H1 (cell line): Measurements from ENCODE around the gene PALD1. TPM values are rescaled to one million over a fixed set of nuclear protein-coding genes. Genes with fewer than 3 reads are reported as not detected.

ENCODE experiments used
- CTCF ChIA-PET: fragments of 300-600 bp; sonication (Branson Sonifier 250); formaldehyde crosslinking; loops from one replicate; lab custom pipeline; 2021; ENCODE audit not compliant: partially characterized antibody; lab: Charles Lee
- POLR2A ChIA-PET: fragments of 300-600 bp; sonication (Branson Sonifier 250); formaldehyde crosslinking; loops from one replicate; lab custom pipeline; 2021; ENCODE audit warnings: inconsistent platforms; ENCODE audit not compliant: partially characterized antibody; lab: Charles Lee
- DNase-seq, 2 experiments: peaks; one replicate each; pipeline versions ENCODE4 v3.0.0 to v3.0.0-alpha.2; 2010 to 2022; ENCODE audit warnings: low spot score in 2 of 2, low read depth in 1 of 2, mixed read lengths in 1 of 2
- FAIRE-seq: peaks from 2 replicates; lab custom pipeline; 2011; peaks lifted over from hg19 to GRCh38; lab: Jason Lieb, UNC
- H2AFZ ChIP-seq: 2 replicates; pipeline ENCODE4 v1.8.1; 2012; ENCODE audit warnings: low read length, inconsistent platforms
- H2AK5ac ChIP-seq: 2 replicates; pipeline ENCODE4 v1.6.1; 2013; ENCODE audit warnings: low read depth, low read length
- H2BK120ac ChIP-seq: replicated peaks from 2 replicates; pipeline ENCODE3; 2013; ENCODE audit warnings: low read depth, low read length, inconsistent platforms
- H2BK12ac ChIP-seq: 2 replicates; pipeline ENCODE4 v1.6.1; 2013; ENCODE audit warnings: low read depth, low read length
- H2BK15ac ChIP-seq: 2 replicates; pipeline ENCODE4 v1.6.1; 2013; ENCODE audit warnings: low read length
- H2BK20ac ChIP-seq: 2 replicates; pipeline ENCODE4 v1.6.1; 2013; ENCODE audit warnings: low read length
- H2BK5ac ChIP-seq: 2 replicates; pipeline ENCODE4 v1.6.1; 2013; ENCODE audit warnings: low read depth, low read length
- H3K14ac ChIP-seq: 2 replicates; pipeline ENCODE4 v1.6.1; 2013; ENCODE audit warnings: inconsistent platforms; ENCODE audit not compliant: insufficient read length
- H3K18ac ChIP-seq: 2 replicates; pipeline ENCODE4 v1.6.1; 2013; ENCODE audit warnings: low read length; ENCODE audit errors: extremely low read depth
- H3K23ac ChIP-seq: 2 replicates; pipeline ENCODE4 v1.6.1; 2013; ENCODE audit warnings: inconsistent platforms; ENCODE audit not compliant: insufficient read length
- H3K23me2 ChIP-seq: 2 replicates; pipeline ENCODE4 v1.6.1; 2013; ENCODE audit warnings: low read depth, low read length
- H3K27ac ChIP-seq: 2 replicates; pipeline ENCODE4 v1.6.1; 2011; ENCODE audit warnings: low read depth, low read length, inconsistent platforms
- H3K27me3 ChIP-seq, 4 experiments: replicated peaks in 1 of 4; 1 replicate in 1 of 4; 2 replicates in 3 of 4; pipeline versions ENCODE4 v1.6.1 to v1.8.1; 2011 to 2013; ENCODE audit warnings: low read length in 3 of 4, mild to moderate bottlenecking in 3 of 4, inconsistent platforms in 2 of 4, mixed read lengths in 2 of 4, moderate library complexity in 1 of 4; ENCODE audit not compliant: control insufficient read depth in 3 of 4, insufficient read depth in 3 of 4; ENCODE audit errors: extremely low read depth in 1 of 4
- H3K36me3 ChIP-seq, 4 experiments: 2 replicates each; pipeline versions ENCODE4 v1.6.1 to v1.8.1; 2011 to 2013; ENCODE audit warnings: mild to moderate bottlenecking in 4 of 4, low read length in 3 of 4, moderate library complexity in 2 of 4, control low read depth in 1 of 4, inconsistent platforms in 1 of 4; ENCODE audit not compliant: insufficient read depth in 4 of 4, control insufficient read depth in 2 of 4
- H3K4ac ChIP-seq: replicated peaks from 2 replicates; pipeline ENCODE3; 2013; ENCODE audit warnings: low read length, low read depth, mixed read lengths, inconsistent platforms; ENCODE audit not compliant: insufficient read length
- H3K4me1 ChIP-seq, 4 experiments: replicated peaks in 1 of 4; 1 replicate in 1 of 4; 2 replicates in 3 of 4; pipeline versions ENCODE4 v1.6.1 to v1.8.1; 2011 to 2013; ENCODE audit warnings: low read length in 3 of 4, inconsistent platforms in 2 of 4, mixed read lengths in 1 of 4; ENCODE audit not compliant: insufficient read depth in 4 of 4, control insufficient read depth in 3 of 4
- H3K4me2 ChIP-seq, 2 experiments: 2 replicates each; pipeline versions ENCODE4 v1.6.1 to v1.8.1; 2011 to 2013; ENCODE audit warnings: low read depth in 2 of 2, low read length in 2 of 2, control low read depth in 1 of 2, inconsistent platforms in 1 of 2, mild to moderate bottlenecking in 1 of 2; ENCODE audit not compliant: insufficient read depth in 1 of 2
- H3K4me3 ChIP-seq, 4 experiments: fragments of 200-600, 300-600 bp in 1 of 4; sonication (generic), shearing (Covaris generic), sonication (Bioruptor Twin) in 1 of 4; 2 replicates each; pipeline versions ENCODE4 v1.5.1 to v1.8.1; 2011 to 2016; ENCODE audit warnings: low read length in 4 of 4, low read depth in 3 of 4, control low read depth in 2 of 4, inconsistent platforms in 2 of 4, mild to moderate bottlenecking in 2 of 4, mixed read lengths in 1 of 4, moderate library complexity in 1 of 4; ENCODE audit not compliant: insufficient read depth in 2 of 4; ENCODE audit errors: extremely low read depth in 1 of 4
- H3K56ac ChIP-seq: replicated peaks from 2 replicates; pipeline ENCODE3; 2013; ENCODE audit warnings: low read depth, mild to moderate bottlenecking, mixed read lengths, low read length, inconsistent platforms; ENCODE audit not compliant: insufficient read length
- H3K79me1 ChIP-seq: 2 replicates; pipeline ENCODE4 v1.6.1; 2013; ENCODE audit warnings: low read depth, low read length, control low read depth
- H3K79me2 ChIP-seq, 2 experiments: 2 replicates each; pipeline versions ENCODE4 v1.6.1 to v1.8.1; 2012 to 2013; ENCODE audit warnings: low read length in 2 of 2, mild to moderate bottlenecking in 2 of 2, inconsistent platforms in 1 of 2; ENCODE audit not compliant: insufficient read depth in 2 of 2, control insufficient read depth in 1 of 2
- H3K9ac ChIP-seq, 4 experiments: replicated peaks in 1 of 4; 1 replicate in 1 of 4; 2 replicates in 3 of 4; pipeline versions ENCODE4 v1.6.1 to v1.8.1; 2011 to 2013; ENCODE audit warnings: low read depth in 3 of 4, low read length in 3 of 4, control low read depth in 2 of 4, mild to moderate bottlenecking in 2 of 4, moderate library complexity in 2 of 4, inconsistent platforms in 1 of 4; ENCODE audit errors: extremely low read depth in 1 of 4
- H3K9me3 ChIP-seq, 2 experiments: 2 replicates each; pipeline versions ENCODE4 v1.6.1 to v1.8.1; 2012 to 2013; ENCODE audit warnings: mild to moderate bottlenecking in 2 of 2, moderate library complexity in 2 of 2, control low read depth in 1 of 2, inconsistent platforms in 1 of 2, low read depth in 1 of 2, low read length in 1 of 2, mixed read lengths in 1 of 2; ENCODE audit not compliant: insufficient read depth in 2 of 2
- H4K20me1 ChIP-seq, 2 experiments: replicated peaks in 1 of 2; 2 replicates each; pipeline versions ENCODE3 to v1.8.1; 2011 to 2013; ENCODE audit warnings: inconsistent platforms in 2 of 2, low read length in 2 of 2, mild to moderate bottlenecking in 1 of 2; ENCODE audit not compliant: insufficient read depth in 2 of 2, control insufficient read depth in 1 of 2
- H4K5ac ChIP-seq: 2 replicates; pipeline ENCODE4 v1.6.1; 2013; ENCODE audit warnings: low read length, low read depth, mixed read lengths, inconsistent platforms; ENCODE audit not compliant: insufficient read length
- H4K8ac ChIP-seq: 2 replicates; pipeline ENCODE4 v1.8.0; 2013; ENCODE audit warnings: mild to moderate bottlenecking, moderate library complexity, low read length, inconsistent platforms; ENCODE audit not compliant: insufficient read depth; ENCODE audit errors: extremely low read depth
- H4K91ac ChIP-seq: replicated peaks from 2 replicates; pipeline ENCODE3; 2013; ENCODE audit warnings: low read length, mixed read lengths, inconsistent platforms; ENCODE audit not compliant: insufficient read length
- CHD2 ChIP-seq: IDR thresholded peaks from 2 replicates; pipeline ENCODE4 v1.6.1; 2012; ENCODE audit warnings: low read length, improper control_type of control experiment
- CREB1 ChIP-seq: IDR thresholded peaks from 2 replicates; pipeline ENCODE4 v1.6.1; 2012; ENCODE audit warnings: inconsistent platforms
- EZH2 ChIP-seq: fragments of 200-600 bp; sonication (generic); IDR thresholded peaks from 2 replicates; pipeline ENCODE4 v1.7.1; 2012; ENCODE audit warnings: low read depth, mild to moderate bottlenecking, moderate library complexity, low read length, inconsistent platforms; ENCODE audit not compliant: severe bottlenecking
- GABPA ChIP-seq: IDR thresholded peaks from 2 replicates; pipeline ENCODE4 v1.6.1; 2011; ENCODE audit warnings: mild to moderate bottlenecking, low read length, moderate library complexity, borderline replicate concordance; ENCODE audit not compliant: insufficient read depth
- KDM1A ChIP-seq: fragments of 200-600, 300-600 bp; sonication (generic); IDR thresholded peaks from 2 replicates; pipeline ENCODE4 v1.7.1; 2016; ENCODE audit warnings: mild to moderate bottlenecking, low read length, borderline replicate concordance
- MAFK ChIP-seq: IDR thresholded peaks from 2 replicates; pipeline ENCODE4 v1.6.1; 2012; ENCODE audit warnings: low read depth, mild to moderate bottlenecking, improper control_type of control experiment, low read length
- NANOG ChIP-seq: IDR thresholded peaks from 2 replicates; pipeline ENCODE4 v1.6.1; 2011; ENCODE audit warnings: low read length, low read depth, mild to moderate bottlenecking, inconsistent platforms; ENCODE audit not compliant: insufficient read depth, poor library complexity, severe bottlenecking
- NRF1 ChIP-seq: IDR thresholded peaks from 2 replicates; pipeline ENCODE4 v1.6.1; 2011; ENCODE audit warnings: mild to moderate bottlenecking, low read depth, low read length, improper control_type of control experiment
- TCF12 ChIP-seq: IDR thresholded peaks from 2 replicates; pipeline ENCODE4 v1.6.1; 2011; ENCODE audit warnings: low read depth, mild to moderate bottlenecking, low read length
- WGBS, 2 experiments: shearing (Covaris generic) in 1 of 2; methylation state at CpG; one replicate each; pipeline versions ENCODE4 v1.1.6 to v1.1.7; 2013 to 2015; ENCODE audit warnings: low lambda C conversion rate in 2 of 2, mixed read lengths in 2 of 2, inconsistent platforms in 1 of 2, low coverage in 1 of 2, missing lambda C conversion rate in 1 of 2; ENCODE audit not compliant: insufficient replicate concordance in 2 of 2, insufficient coverage in 1 of 2, insufficient read length in 1 of 2; ENCODE audit errors: extremely low coverage in 1 of 2, missing lambda C conversion rate in 1 of 2; 5-methylcytosine and 5-hydroxymethylcytosine counted together
- polyA plus RNA-seq, 7 experiments: library from polyadenylated mRNA; depleted of rRNA in 3 of 7; stranded (reverse) in 5 of 7; unstranded in 2 of 7; fragments of >200 nt in 5 of 7; fragments of 200-250 nt in 2 of 7; gene quantifications; 1 replicate in 5 of 7; 2 replicates in 1 of 7; 4 replicates in 1 of 7; pipeline versions ENCODE4 v1.2.1 to v1.2.3, GENCODE V29; 2011 to 2013; ENCODE audit warnings: missing spikeins in 2 of 7, mixed read lengths in 2 of 7
- total RNA-seq: library from RNA; stranded (reverse); fragmentation: NEBNext Ultra II Directional; extraction: Animal tissue kit (Norgen Biotek cat#: 25700); gene quantifications from 2 replicates; pipeline ENCODE4 v1.2.1, GENCODE V29; 2021
- TF ChIP-seq, protein P1 (sequence below): IDR thresholded peaks from 2 replicates; pipeline ENCODE4 v1.6.1; 2012; ENCODE audit warnings: low read length, inconsistent platforms

Gene PALD1
- total and polyA plus RNA-seq, 2 of the 8 experiments (the other 6 are each of a cell fraction or from before 2014, with no cell fraction given): 13.3 to 32.8 TPM

DNA sequence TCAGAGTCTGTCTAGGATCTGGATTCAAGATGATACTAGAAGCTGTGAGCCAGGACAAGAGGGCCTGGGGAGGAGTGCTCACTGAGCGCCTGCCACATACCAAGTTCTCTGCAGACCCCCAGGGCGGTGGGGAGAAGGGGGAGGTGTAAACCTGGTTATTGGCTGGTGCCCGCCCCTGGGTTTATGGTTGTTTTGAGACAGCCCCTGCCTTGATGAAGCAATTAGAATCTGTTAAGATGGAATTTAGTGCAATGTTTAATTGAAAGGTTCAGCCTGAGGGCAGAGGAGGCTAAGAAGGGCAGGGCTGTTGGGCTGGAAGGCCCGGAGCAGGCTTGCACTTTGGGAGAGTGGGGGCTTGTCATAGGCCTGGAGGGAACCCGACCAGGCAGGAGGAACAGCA is 81.3 kb downstream of the PALD1 start:
- Histone ChIP-seq H3K56ac (no peak overlapping the region), H2BK12ac (0 out of 2 replicates have a peak overlapping the region, but pooled peaks have one; percentile 33), H3K79me2 (no peaks in the 10 kb centered on the region), H2AK5ac (no peak overlapping the region), H3K4me1 (peaks cover 0 to 6% (median 3%) of the 10 kb centered on the region in 4 experiments; a peak in 4 of 7 replicates), H3K36me3 (no peaks in the 10 kb centered on the region; a peak in 1 of 8 replicates), H3K23me2 (no peaks in the 10 kb centered on the region), H3K4ac (no peak overlapping the region), H3K4me2 (no peak overlapping the region), H4K20me1 (peaks cover 2 to 3% of the 10 kb centered on the region in 2 experiments), H2BK15ac (no peak overlapping the region), H4K8ac (peak overlapping the region; percentile 22; the same call in 1 of the 2 replicates), H3K27me3 (no peaks in the 10 kb centered on the region), H4K5ac (no peak overlapping the region), H2BK120ac (no peak overlapping the region), H4K91ac (no peak overlapping the region), H3K18ac (no peak overlapping the region; the same call in 1 of the 2 replicates), H3K4me3 (no peak overlapping the region), H3K14ac (no peak overlapping the region), H3K9me3 (no peaks in the 10 kb centered on the region), H3K9ac (no peak overlapping the region), H2BK20ac (no peak overlapping the region), H2AFZ (no peak overlapping the region), H3K27ac (no peak overlapping the region), H2BK5ac (no peak overlapping the region), H3K79me1 (no peaks in the 10 kb centered on the region), H3K23ac (no peak overlapping the region)
- DNase-seq (no peak), FAIRE-seq (no peak)
- ChIA-PET POLR2A (interaction anchor here (1.6 kb wide), 1 partner anchor 12 kb away, joined by 3 read pairs; no protein-coding TSS in a partner anchor), CTCF (interaction anchor here (0.6 to 5.7 kb wide), 21 partner anchors 8 to 321 kb away, joined by 3 to 58 read pairs (median 6); no protein-coding TSS in a partner anchor)
- 87% methylated on average over 4 of the region's 5 CpGs; no CpG with 5 or more reads in 1 of the 2 experiments for WGBS, 2 experiments
- TF ChIP-seq EZH2 (no peak), CHD2 (no peak), MAFK (no peak), CREB1 (no peak), NANOG (no peak), TCF12 (no peak), GABPA (no peak), NRF1 (no peak), KDM1A (no peak)
- TF ChIP-seq, protein P1, sequence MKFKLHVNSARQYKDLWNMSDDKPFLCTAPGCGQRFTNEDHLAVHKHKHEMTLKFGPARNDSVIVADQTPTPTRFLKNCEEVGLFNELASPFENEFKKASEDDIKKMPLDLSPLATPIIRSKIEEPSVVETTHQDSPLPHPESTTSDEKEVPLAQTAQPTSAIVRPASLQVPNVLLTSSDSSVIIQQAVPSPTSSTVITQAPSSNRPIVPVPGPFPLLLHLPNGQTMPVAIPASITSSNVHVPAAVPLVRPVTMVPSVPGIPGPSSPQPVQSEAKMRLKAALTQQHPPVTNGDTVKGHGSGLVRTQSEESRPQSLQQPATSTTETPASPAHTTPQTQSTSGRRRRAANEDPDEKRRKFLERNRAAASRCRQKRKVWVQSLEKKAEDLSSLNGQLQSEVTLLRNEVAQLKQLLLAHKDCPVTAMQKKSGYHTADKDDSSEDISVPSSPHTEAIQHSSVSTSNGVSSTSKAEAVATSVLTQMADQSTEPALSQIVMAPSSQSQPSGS: no peak
